ENCODE measurements around the gene KIF26A. TPM values are rescaled to one million over a fixed set of nuclear protein-coding genes. Genes with fewer than 3 reads are reported as not detected.

The KIF26A gene
- total and polyA plus RNA-seq, 2 experiments from 2014 or later, result 3.5 to 5.0 TPM

DNA sequence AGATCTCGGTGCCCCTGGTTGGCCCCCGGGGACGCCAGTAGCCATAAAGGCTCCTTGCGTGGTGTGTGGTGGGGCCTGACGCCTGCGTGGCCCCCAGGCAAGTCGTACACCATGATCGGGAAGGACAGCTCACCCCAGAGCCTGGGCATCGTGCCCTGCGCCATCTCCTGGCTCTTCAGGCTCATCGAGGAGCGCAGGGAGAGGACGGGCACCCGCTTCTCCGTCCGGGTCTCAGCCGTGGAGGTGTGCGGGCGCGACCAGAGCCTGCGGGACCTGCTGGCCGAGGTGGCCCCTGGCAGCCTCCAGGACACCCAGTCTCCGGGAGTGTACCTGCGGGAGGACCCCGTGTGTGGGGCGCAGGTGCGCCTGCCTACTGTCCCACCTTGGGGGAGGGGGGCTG is 34.5 kb downstream of the KIF26A start:
- H3K9me2 ChIP-seq (replicated peaks; ENCODE audit: insufficient read depth), result no peaks in the 10 kb centered on the region
- no peaks in the 10 kb centered on the region for H3K9me3 ChIP-seq (ENCODE audit: low read depth)
- TF ChIP-seq EZH2phosphoT487 (IDR thresholded peaks at IDR 0.05; ENCODE audit: low read depth, severe bottlenecking, unreplicated experiment) (no peak), CTCF (IDR thresholded peaks at IDR 0.05; ENCODE audit: poor library complexity) (no peak), EZH2 (IDR thresholded peaks at IDR 0.05; ENCODE audit: borderline replicate concordance) (no peak)
- H3K79me2 ChIP-seq, result no peaks in the 10 kb centered on the region
- no peaks in the 10 kb centered on the region for H3K27me3 ChIP-seq
- no peaks in the 10 kb centered on the region for H3K36me3 ChIP-seq (replicated peaks; ENCODE audit: insufficient read depth, low read depth)
- H3K27ac ChIP-seq, result no peak overlapping the region
- H3K4me1 ChIP-seq (ENCODE audit: insufficient read depth), result peaks cover 4% of the 10 kb centered on the region
- H2AFZ ChIP-seq, result no peak overlapping the region
- 97% methylated on average over 24 of the region's 27 CpGs for WGBS (ENCODE audit: low lambda C conversion rate, missing lambda C conversion rate)
- H3K4me3 ChIP-seq, result no peak overlapping the region
- no peak for DNase-seq (ENCODE audit: low spot score)
- H3K4me2 ChIP-seq, result no peak overlapping the region
- H4K20me1 ChIP-seq (ENCODE audit: insufficient read depth, poor library complexity, severe bottlenecking), result no peaks in the 10 kb centered on the region

GRCh38 chr14:104174051-104174450 is 35.7 kb downstream of the KIF26A start:
- no peak for TF ChIP-seq EZH2 (IDR thresholded peaks at IDR 0.05; ENCODE audit: borderline replicate concordance)
- TF ChIP-seq EZH2phosphoT487 (IDR thresholded peaks at IDR 0.05; ENCODE audit: low read depth, severe bottlenecking, unreplicated experiment), result no peak
- TF ChIP-seq CTCF (IDR thresholded peaks at IDR 0.05; ENCODE audit: poor library complexity), result no peak
- Histone ChIP-seq H2AFZ (no peak overlapping the region), H3K27ac (no peak overlapping the region), H3K79me2 (no peaks in the 10 kb centered on the region), H3K4me1 (ENCODE audit: insufficient read depth) (peaks cover 9% of the 10 kb centered on the region), H3K9me3 (ENCODE audit: low read depth) (no peaks in the 10 kb centered on the region), H3K4me3 (no peak overlapping the region), H3K36me3 (replicated peaks; ENCODE audit: insufficient read depth, low read depth) (no peaks in the 10 kb centered on the region), H3K4me2 (no peak overlapping the region), H4K20me1 (ENCODE audit: insufficient read depth, poor library complexity, severe bottlenecking) (no peaks in the 10 kb centered on the region), H3K27me3 (no peaks in the 10 kb centered on the region), H3K9me2 (replicated peaks; ENCODE audit: insufficient read depth) (no peaks in the 10 kb centered on the region)
- WGBS (ENCODE audit: low lambda C conversion rate, missing lambda C conversion rate), result 98% methylated on average over 21 of the region's 22 CpGs
- DNase-seq (ENCODE audit: low spot score), result no peak

DNA sequence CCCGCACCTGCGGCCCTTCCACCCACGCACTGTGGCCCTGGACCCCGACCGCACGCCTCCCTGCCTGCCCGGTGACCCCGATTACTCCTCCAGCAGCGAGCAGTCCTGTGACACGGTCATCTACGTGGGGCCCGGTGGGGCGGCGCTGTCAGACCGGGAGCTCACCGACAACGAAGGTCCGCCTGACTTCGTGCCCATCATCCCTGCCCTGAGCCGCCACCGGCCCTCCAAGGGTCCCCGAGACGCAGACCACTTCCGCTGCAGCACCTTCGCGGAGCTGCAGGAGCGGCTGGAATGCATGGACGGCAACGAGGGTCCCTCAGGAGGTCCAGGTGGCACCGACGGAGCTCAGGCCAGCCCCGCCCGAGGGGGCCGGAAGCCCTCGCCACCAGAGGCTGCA is 36.7 kb downstream of the KIF26A start:
- no peaks in the 10 kb centered on the region for H3K9me2 ChIP-seq (replicated peaks; ENCODE audit: insufficient read depth)
- H3K4me1 ChIP-seq (ENCODE audit: insufficient read depth), result peaks cover 9% of the 10 kb centered on the region
- no peaks in the 10 kb centered on the region for H3K9me3 ChIP-seq (ENCODE audit: low read depth)
- no peak overlapping the region for H3K4me3 ChIP-seq
- H2AFZ ChIP-seq, result no peak overlapping the region
- H3K79me2 ChIP-seq, result no peaks in the 10 kb centered on the region
- no peak for DNase-seq (ENCODE audit: low spot score)
- H3K27me3 ChIP-seq, result no peaks in the 10 kb centered on the region
- H3K4me2 ChIP-seq, result no peak overlapping the region
- TF ChIP-seq EZH2 (IDR thresholded peaks at IDR 0.05; ENCODE audit: borderline replicate concordance) (no peak), CTCF (IDR thresholded peaks at IDR 0.05; ENCODE audit: poor library complexity) (no peak), EZH2phosphoT487 (IDR thresholded peaks at IDR 0.05; ENCODE audit: low read depth, severe bottlenecking, unreplicated experiment) (no peak)
- no peaks in the 10 kb centered on the region for H4K20me1 ChIP-seq (ENCODE audit: insufficient read depth, poor library complexity, severe bottlenecking)
- no peak overlapping the region for H3K27ac ChIP-seq
- WGBS (ENCODE audit: low lambda C conversion rate, missing lambda C conversion rate), result 96% methylated on average over 30 of the region's 35 CpGs
- no peaks in the 10 kb centered on the region for H3K36me3 ChIP-seq (replicated peaks; ENCODE audit: insufficient read depth, low read depth)

- H3K36me3 ChIP-seq (replicated peaks; ENCODE audit: insufficient read depth, low read depth), result no peaks in the 10 kb centered on the region
- H3K9me3 ChIP-seq (ENCODE audit: low read depth), result no peaks in the 10 kb centered on the region
- no peak for DNase-seq (ENCODE audit: low spot score)
- no peak overlapping the region for H2AFZ ChIP-seq
- no peak overlapping the region for H3K4me2 ChIP-seq
- TF ChIP-seq EZH2 (IDR thresholded peaks at IDR 0.05; ENCODE audit: borderline replicate concordance) (no peak), EZH2phosphoT487 (IDR thresholded peaks at IDR 0.05; ENCODE audit: low read depth, severe bottlenecking, unreplicated experiment) (no peak), CTCF (IDR thresholded peaks at IDR 0.05; ENCODE audit: poor library complexity) (no peak)
- H3K27ac ChIP-seq, result no peak overlapping the region
- H4K20me1 ChIP-seq (ENCODE audit: insufficient read depth, poor library complexity, severe bottlenecking), result no peaks in the 10 kb centered on the region
- H3K9me2 ChIP-seq (replicated peaks; ENCODE audit: insufficient read depth), result no peaks in the 10 kb centered on the region
- no peak overlapping the region for H3K4me3 ChIP-seq
- WGBS (ENCODE audit: low lambda C conversion rate, missing lambda C conversion rate), result 95% methylated on average over 19 of the region's 26 CpGs
- no peaks in the 10 kb centered on the region for H3K27me3 ChIP-seq
- peaks cover 9% of the 10 kb centered on the region for H3K4me1 ChIP-seq (ENCODE audit: insufficient read depth)
- no peaks in the 10 kb centered on the region for H3K79me2 ChIP-seq
Observed at GRCh38 chr14:104175811-104176210, 37.4 kb downstream of the KIF26A start.

Data from hepatocyte (in vitro differentiated cells).